HCT116 (cell line): ENCODE measurements around the gene IFITM5. TPM values are rescaled to one million over a fixed set of nuclear protein-coding genes. Genes with fewer than 3 reads are reported as not detected.

ENCODE experiments used
- ATAC-seq: fragments of 200-7000 bp; cut with Tn5 transposase; 2 replicates; pipeline ENCODE4 v1.9.1; 2020; ENCODE audit warnings: mild to moderate bottlenecking, moderate library complexity
- BruUV-seq: library from RNA; stranded (reverse); fragments of 400-500 nt; replicated peaks from 2 replicates; lab custom pipeline; 2021; lab: Mats Ljungman, UMichigan
- CTCF ChIA-PET: fragments of 300-600 bp; sonication (Branson Sonifier 250); formaldehyde crosslinking; loops from one replicate; lab custom pipeline; 2021; ENCODE audit warnings: antibody characterized with exemption; lab: Charles Lee
- POLR2A ChIA-PET: fragments of 300-600, 350-600 bp; sonication (Branson Sonifier 250); formaldehyde crosslinking; loops from one replicate; lab custom pipeline; 2021; ENCODE audit warnings: antibody characterized with exemption; lab: Charles Lee
- RAD21 ChIA-PET, 2 experiments: fragments of 300-600 bp; sonication (Branson Sonifier 250); formaldehyde crosslinking; loops; one replicate each; lab custom pipeline; 2023; ENCODE audit warnings: low total read pairs in 2 of 2; ENCODE audit not compliant: uncharacterized antibody in 2 of 2, unreplicated experiment in 2 of 2, low non-redundant PET in 1 of 2; lab: Charles Lee
- DNase-seq: peaks from one replicate; pipeline ENCODE4 v3.0.0-alpha.2; 2010; ENCODE audit warnings: low read depth, low spot score
- H2AFZ ChIP-seq: fragments of 200-600 bp; shearing (Covaris generic), sonication (generic); 2 replicates; pipeline ENCODE4 v1.6.1; 2017; ENCODE audit warnings: low read depth, mixed run types, mixed read lengths, antibody characterized with exemption, low read length; ENCODE audit not compliant: poor library complexity, severe bottlenecking
- H3K27ac ChIP-seq: 2 replicates; pipeline ENCODE4 v1.5.1; 2012; ENCODE audit warnings: low read depth, low read length
- H3K27me3 ChIP-seq: fragments of 200-600 bp; sonication (generic); 2 replicates; pipeline ENCODE4 v1.6.1; 2016; ENCODE audit warnings: mixed run types, low read length, mixed read lengths; ENCODE audit not compliant: insufficient read depth
- H3K36me3 ChIP-seq, 2 experiments: fragments of 200-500 bp in 1 of 2; fragments of 200-600 bp in 1 of 2; sonication (Bioruptor generic) in 1 of 2; sonication (generic) in 1 of 2; 2 replicates each; pipeline versions ENCODE4 v1.5.1 to v1.6.1; 2014 to 2016; ENCODE audit warnings: low read length in 2 of 2, inconsistent platforms in 1 of 2, mixed read lengths in 1 of 2, mixed run types in 1 of 2; ENCODE audit not compliant: insufficient read depth in 2 of 2, control insufficient read depth in 1 of 2
- H3K4me1 ChIP-seq, 2 experiments: fragments of 200-600 bp in 1 of 2; sonication (generic) in 1 of 2; 2 replicates each; pipeline versions ENCODE4 v1.5.1 to v1.6.1; 2012 to 2017; ENCODE audit warnings: low read length in 2 of 2, inconsistent platforms in 1 of 2, mild to moderate bottlenecking in 1 of 2, mixed read lengths in 1 of 2, mixed run types in 1 of 2, moderate library complexity in 1 of 2; ENCODE audit not compliant: insufficient read depth in 2 of 2, control insufficient read depth in 1 of 2
- H3K4me2 ChIP-seq: fragments of 200-600 bp; sonication (generic); 2 replicates; pipeline ENCODE4 v1.6.1; 2017; ENCODE audit warnings: mixed run types, low read length, mixed read lengths
- H3K4me3 ChIP-seq, 2 experiments: fragments of 200-600 bp in 1 of 2; sonication (generic) in 1 of 2; replicated peaks in 1 of 2; 2 replicates each; pipeline ENCODE4 v1.5.1; 2011 to 2016; ENCODE audit warnings: low read length in 2 of 2, control low read depth in 1 of 2, low read depth in 1 of 2, mild to moderate bottlenecking in 1 of 2, mixed read lengths in 1 of 2, mixed run types in 1 of 2
- H3K79me2 ChIP-seq: fragments of 200-600 bp; sonication (generic); 2 replicates; pipeline ENCODE4 v1.6.1; 2017; ENCODE audit warnings: mild to moderate bottlenecking, mixed run types, low read length, moderate library complexity, mixed read lengths; ENCODE audit not compliant: insufficient read depth
- H3K9ac ChIP-seq: fragments of 200-600 bp; sonication (generic); 2 replicates; pipeline ENCODE4 v1.6.1; 2016; ENCODE audit warnings: low read length, mixed read lengths
- H3K9me2 ChIP-seq: fragments of 200-600 bp; sonication (generic), shearing (Covaris generic); 2 replicates; pipeline ENCODE4 v1.6.1; 2017; ENCODE audit warnings: mixed run types, mild to moderate bottlenecking, moderate library complexity; ENCODE audit not compliant: insufficient read depth
- H3K9me3 ChIP-seq, 2 experiments: fragments of 200-500 bp in 1 of 2; fragments of 200-600 bp in 1 of 2; sonication (Bioruptor generic) in 1 of 2; sonication (generic) in 1 of 2; 2 replicates each; pipeline ENCODE4 v1.6.1; 2014 to 2017; ENCODE audit warnings: low read length in 2 of 2, mixed read lengths in 2 of 2, inconsistent platforms in 1 of 2, low read depth in 1 of 2, mild to moderate bottlenecking in 1 of 2, mixed run types in 1 of 2, moderate library complexity in 1 of 2; ENCODE audit not compliant: control insufficient read depth in 1 of 2, insufficient read depth in 1 of 2
- H4K20me1 ChIP-seq: fragments of 200-600 bp; sonication (generic), shearing (Covaris generic); 2 replicates; pipeline ENCODE4 v1.6.1; 2017; ENCODE audit warnings: mixed run types, mild to moderate bottlenecking, moderate library complexity; ENCODE audit not compliant: insufficient read depth
- CBX3 ChIP-seq: IDR thresholded peaks from 2 replicates; pipeline ENCODE4 v1.6.1; 2012; ENCODE audit warnings: low read depth
- POLR2A ChIP-seq: IDR thresholded peaks from 2 replicates; pipeline ENCODE4 v1.7.0; 2011; ENCODE audit warnings: borderline replicate concordance; ENCODE audit not compliant: insufficient read depth, insufficient read length; ENCODE audit errors: extremely low read depth
- RAD21 ChIP-seq: IDR thresholded peaks from 2 replicates; pipeline ENCODE4 v1.6.1; 2012; ENCODE audit warnings: low read depth, mild to moderate bottlenecking
- intact Hi-C: fragments of 100-400 bp; cut with micrococcal nuclease; formaldehyde crosslinking; loops from 2 replicates; pipeline ENCODE4 v1.10.0; 2022
- total RNA-seq: library from RNA; stranded (reverse); gene quantifications from one replicate; pipeline ENCODE4 v1.2.1, GENCODE V29; 2021; ENCODE audit not compliant: unreplicated experiment

Gene IFITM5
- total RNA-seq, 1 experiment from 2014 or later: not detected

DNA sequence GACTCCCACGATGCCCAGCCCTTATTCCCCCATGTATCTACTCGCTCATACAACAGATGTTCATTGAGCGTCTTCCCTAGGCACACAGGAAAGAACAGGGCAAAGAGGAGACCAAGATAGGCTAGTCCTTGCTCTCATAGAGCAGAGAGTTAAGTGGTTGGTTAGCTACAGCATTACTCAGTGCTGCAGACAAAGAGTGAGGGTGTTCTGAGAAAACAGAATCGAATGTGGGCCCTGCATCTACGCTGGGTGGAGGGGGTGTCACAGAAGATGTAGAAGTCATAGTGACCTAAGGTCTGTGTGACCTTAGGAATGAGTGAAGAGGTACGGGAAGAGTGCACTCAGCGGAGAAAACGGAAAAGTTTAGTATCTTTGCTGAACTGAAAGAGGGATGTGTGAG is 50.3 kb downstream of the IFITM5 start:
- H3K4me3 ChIP-seq: no peak overlapping the region
- no peaks in the 10 kb centered on the region for H3K9me3 ChIP-seq
- no peak overlapping the region for H3K27ac ChIP-seq
- TF ChIP-seq RAD21 (no peak), POLR2A (no peak), CBX3 (no peak)
- TF ChIP-seq, all 23 proteins: peak for 0
- ChIA-PET RAD21 (no interaction called here), CTCF (no interaction called here), POLR2A (no interaction called here)
- no TSS peak for BruUV-seq
- intact Hi-C loops: no loop called here
- Histone ChIP-seq H3K9me2 (no peaks in the 10 kb centered on the region), H3K4me1 (no peaks in the 10 kb centered on the region), H3K36me3 (peaks cover 66 to 77% of the 10 kb centered on the region in 2 experiments), H3K79me2 (peaks cover 9% of the 10 kb centered on the region; the same call in 1 of the 2 replicates), H4K20me1 (no peaks in the 10 kb centered on the region), H3K9ac (no peak overlapping the region), H2AFZ (no peak overlapping the region), H3K4me2 (no peak overlapping the region), H3K27me3 (no peaks in the 10 kb centered on the region)
- DNase-seq (no peak), ATAC-seq (no peak)

Other genes with a start within 250 kb of the IFITM5 start
- not detected for gene SCGB1C1, start 106.4 kb downstream of the IFITM5 start, total RNA-seq
- gene BET1L, start 92.1 kb downstream of the IFITM5 start, total RNA-seq: 49.1 TPM
- 75.2 TPM for gene RIC8A, start 91.8 kb downstream of the IFITM5 start, total RNA-seq
- 17.9 TPM for gene SIRT3, start 63.2 kb downstream of the IFITM5 start, total RNA-seq
- gene PSMD13, start 62.5 kb downstream of the IFITM5 start, total RNA-seq: 179 TPM
- not detected for gene NLRP6, start 21.1 kb downstream of the IFITM5 start, total RNA-seq
- gene PGGHG, start 10.4 kb downstream of the IFITM5 start, total RNA-seq: 57.5 TPM
- 106 TPM for gene IFITM2, start 8.3 kb upstream of the IFITM5 start, total RNA-seq
- 6.1 TPM for gene IFITM1, start 14.5 kb upstream of the IFITM5 start, total RNA-seq
- gene IFITM3, start 21.3 kb upstream of the IFITM5 start, total RNA-seq: 380 TPM
- gene B4GALNT4, start 70.0 kb upstream of the IFITM5 start, total RNA-seq: 54.3 TPM
- gene PKP3, start 94.7 kb upstream of the IFITM5 start, total RNA-seq: 157 TPM
- gene SIGIRR, start 115.5 kb upstream of the IFITM5 start, total RNA-seq: 85.6 TPM
- 70.3 TPM for gene ANO9, start 142.5 kb upstream of the IFITM5 start, total RNA-seq
- gene PTDSS2, start 150.8 kb upstream of the IFITM5 start, total RNA-seq: 40.1 TPM
- gene RNH1, start 207.7 kb upstream of the IFITM5 start, total RNA-seq: 120 TPM
- gene HRAS, start 236.1 kb upstream of the IFITM5 start, total RNA-seq: 104 TPM
- 9.1 TPM for gene LRRC56, start 238.0 kb upstream of the IFITM5 start, total RNA-seq